ENCODE measurements around the gene OR2T12. TPM values are rescaled to one million over a fixed set of nuclear protein-coding genes. Genes with fewer than 3 reads are reported as not detected.
"Not testable (repeated sequence)": the region's sequence is repeated elsewhere in the genome, so short reads cannot be mapped to it uniquely, and the experiment has no call there.

The OR2T12 gene
- total and polyA plus RNA-seq, 2 experiments from 2014 or later: not detected

GRCh38 chr1:248277876-248278275 lies 25.3 kb downstream of the OR2T12 start, which contains the start of gene OR2T33:
Gene OR2T33, minus strand, starts transcription at chr1:248277976. Its CDS starts 4,162 bp downstream, at chr1:248273814.
- H3K27me3 ChIP-seq: no peaks in the 10 kb centered on the region
- no peak for TF ChIP-seq EZH2 (IDR thresholded peaks at IDR 0.05; ENCODE audit: borderline replicate concordance)
- no peak for TF ChIP-seq CTCF (IDR thresholded peaks at IDR 0.05; ENCODE audit: poor library complexity)
- no peak for TF ChIP-seq EZH2phosphoT487 (IDR thresholded peaks at IDR 0.05; ENCODE audit: low read depth, severe bottlenecking, unreplicated experiment)
- no peak within 1 kb of the TSS for H3K4me3 ChIP-seq
- H3K4me2 ChIP-seq: no peak within 1 kb of the TSS
- no peaks in the 10 kb centered on the region for H3K79me2 ChIP-seq
- H3K27ac ChIP-seq: no peak within 1 kb of the TSS
- no peaks in the 10 kb centered on the region for H3K9me2 ChIP-seq (replicated peaks; ENCODE audit: insufficient read depth)
- no peaks in the 10 kb centered on the region for H3K36me3 ChIP-seq (replicated peaks; ENCODE audit: insufficient read depth, low read depth)
- H3K4me1 ChIP-seq (ENCODE audit: insufficient read depth): no peaks in the 10 kb centered on the region
- no peaks in the 10 kb centered on the region for H4K20me1 ChIP-seq (ENCODE audit: insufficient read depth, poor library complexity, severe bottlenecking)
- DNase-seq (ENCODE audit: low spot score): no peak
- H2AFZ ChIP-seq: no peak within 1 kb of the TSS
- 61% methylated on average over 1 of the region's 1 CpG for WGBS (ENCODE audit: low lambda C conversion rate, missing lambda C conversion rate)
- no peaks in the 10 kb centered on the region for H3K9me3 ChIP-seq (ENCODE audit: low read depth)

- not testable (repeated sequence) for H3K79me2 ChIP-seq; H2AFZ ChIP-seq; H3K27ac ChIP-seq; DNase-seq (ENCODE audit: low spot score); H3K27me3 ChIP-seq; H3K9me3 ChIP-seq (ENCODE audit: low read depth); H3K4me2 ChIP-seq; H3K36me3 ChIP-seq (replicated peaks; ENCODE audit: insufficient read depth, low read depth); H3K4me3 ChIP-seq; H4K20me1 ChIP-seq (ENCODE audit: insufficient read depth, poor library complexity, severe bottlenecking); H3K9me2 ChIP-seq (replicated peaks; ENCODE audit: insufficient read depth); H3K4me1 ChIP-seq (ENCODE audit: insufficient read depth)
- 86% methylated on average over 7 of the region's 16 CpGs for whole genome bisulfite sequencing (ENCODE audit: low lambda C conversion rate, missing lambda C conversion rate)
These were observed 30.0 kb downstream of the OR2T12 start for GRCh38 chr1:248273225-248273624.

- H3K4me3 ChIP-seq: no peak overlapping the region
- no peak overlapping the region for H2AFZ ChIP-seq
- no peaks in the 10 kb centered on the region for H3K27me3 ChIP-seq
- H3K9me3 ChIP-seq (ENCODE audit: low read depth): no peaks in the 10 kb centered on the region
- H3K9me2 ChIP-seq (replicated peaks; ENCODE audit: insufficient read depth): no peaks in the 10 kb centered on the region
- TF ChIP-seq EZH2phosphoT487 (IDR thresholded peaks at IDR 0.05; ENCODE audit: low read depth, severe bottlenecking, unreplicated experiment) (no peak), CTCF (IDR thresholded peaks at IDR 0.05; ENCODE audit: poor library complexity) (no peak), EZH2 (IDR thresholded peaks at IDR 0.05; ENCODE audit: borderline replicate concordance) (no peak)
- H3K36me3 ChIP-seq (replicated peaks; ENCODE audit: insufficient read depth, low read depth): no peaks in the 10 kb centered on the region
- no peaks in the 10 kb centered on the region for H3K79me2 ChIP-seq
- no peak overlapping the region for H3K27ac ChIP-seq
- 62% methylated on average over 4 of the region's 4 CpGs for WGBS (ENCODE audit: low lambda C conversion rate, missing lambda C conversion rate)
- H4K20me1 ChIP-seq (ENCODE audit: insufficient read depth, poor library complexity, severe bottlenecking): no peaks in the 10 kb centered on the region
- no peaks in the 10 kb centered on the region for H3K4me1 ChIP-seq (ENCODE audit: insufficient read depth)
- no peak for DNase-seq (ENCODE audit: low spot score)
- H3K4me2 ChIP-seq: no peak overlapping the region
These were observed 35.0 kb downstream of the OR2T12 start for GRCh38 chr1:248268178-248268577.

- H3K9me2 ChIP-seq (replicated peaks; ENCODE audit: insufficient read depth); H4K20me1 ChIP-seq (ENCODE audit: insufficient read depth, poor library complexity, severe bottlenecking); H3K9me3 ChIP-seq (ENCODE audit: low read depth); H3K27ac ChIP-seq; H3K4me1 ChIP-seq (ENCODE audit: insufficient read depth); H3K79me2 ChIP-seq; H2AFZ ChIP-seq; H3K27me3 ChIP-seq; H3K36me3 ChIP-seq (replicated peaks; ENCODE audit: insufficient read depth, low read depth); DNase-seq (ENCODE audit: low spot score); H3K4me2 ChIP-seq; H3K4me3 ChIP-seq: not testable (repeated sequence)
- WGBS (ENCODE audit: low lambda C conversion rate, missing lambda C conversion rate): 44% methylated on average over 1 of the region's 1 CpG
These were observed 43.9 kb downstream of the OR2T12 start for GRCh38 chr1:248259309-248259708.
